Vagina (tissue), 2 donors: ENCODE measurements around the gene COQ7.

Experiments
- POLR2A ChIP-seq, 2 donors: fragments of 450-650 bp; IDR thresholded peaks; one replicate each; pipeline ENCODE4 v1.6.1; 2017; ENCODE audit warnings: antibody characterized with exemption in 2 of 2, mild to moderate bottlenecking in 2 of 2, moderate library complexity in 2 of 2
- TF ChIP-seq, protein P1 (sequence below), 3 experiments: fragments of 450-650 bp in 2 of 3; fragments of 200-600 bp in 1 of 3; sonication (generic) in 1 of 3; IDR thresholded peaks; one replicate each; pipeline ENCODE4 v1.5.1; 2017 to 2019; ENCODE audit warnings: antibody characterized with exemption in 3 of 3, mild to moderate bottlenecking in 2 of 3, moderate library complexity in 2 of 3

DNA sequence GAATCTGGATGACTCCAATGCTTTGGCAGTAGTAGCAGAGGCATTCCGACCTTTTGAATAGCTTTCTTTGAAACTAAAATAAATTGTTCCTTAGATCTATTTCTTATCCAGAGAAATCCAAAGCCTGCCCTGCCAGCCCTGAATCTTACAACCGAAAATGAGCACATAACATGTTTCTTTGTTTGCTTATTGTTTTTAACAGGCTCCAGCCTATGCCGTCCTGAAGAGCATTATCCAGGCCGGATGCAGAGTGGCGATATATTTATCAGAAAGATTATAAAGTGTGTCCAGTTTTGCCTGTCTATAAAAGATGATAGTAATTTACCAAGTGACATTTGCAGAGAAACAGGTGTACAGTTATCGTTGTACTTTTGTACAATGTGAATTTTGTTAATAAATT, 10.5 kb downstream of the COQ7 start:
- TF ChIP-seq POLR2A (IDR thresholded peaks at IDR 0.05), result no peak
- TF ChIP-seq, protein P1, sequence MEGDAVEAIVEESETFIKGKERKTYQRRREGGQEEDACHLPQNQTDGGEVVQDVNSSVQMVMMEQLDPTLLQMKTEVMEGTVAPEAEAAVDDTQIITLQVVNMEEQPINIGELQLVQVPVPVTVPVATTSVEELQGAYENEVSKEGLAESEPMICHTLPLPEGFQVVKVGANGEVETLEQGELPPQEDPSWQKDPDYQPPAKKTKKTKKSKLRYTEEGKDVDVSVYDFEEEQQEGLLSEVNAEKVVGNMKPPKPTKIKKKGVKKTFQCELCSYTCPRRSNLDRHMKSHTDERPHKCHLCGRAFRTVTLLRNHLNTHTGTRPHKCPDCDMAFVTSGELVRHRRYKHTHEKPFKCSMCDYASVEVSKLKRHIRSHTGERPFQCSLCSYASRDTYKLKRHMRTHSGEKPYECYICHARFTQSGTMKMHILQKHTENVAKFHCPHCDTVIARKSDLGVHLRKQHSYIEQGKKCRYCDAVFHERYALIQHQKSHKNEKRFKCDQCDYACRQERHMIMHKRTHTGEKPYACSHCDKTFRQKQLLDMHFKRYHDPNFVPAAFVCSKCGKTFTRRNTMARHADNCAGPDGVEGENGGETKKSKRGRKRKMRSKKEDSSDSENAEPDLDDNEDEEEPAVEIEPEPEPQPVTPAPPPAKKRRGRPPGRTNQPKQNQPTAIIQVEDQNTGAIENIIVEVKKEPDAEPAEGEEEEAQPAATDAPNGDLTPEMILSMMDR (IDR thresholded peaks at IDR 0.05), result no peak
